DMS153 treated with DMSO at 0.1 percent for 48 hours (cell line): ENCODE data around the gene NETO1.

Experiments
- DNase-seq: peaks from one replicate; lab custom pipeline; 2025; ENCODE audit not compliant: unreplicated experiment; lab: John Stamatoyannopoulos, UW

Gene NETO1

DNA sequence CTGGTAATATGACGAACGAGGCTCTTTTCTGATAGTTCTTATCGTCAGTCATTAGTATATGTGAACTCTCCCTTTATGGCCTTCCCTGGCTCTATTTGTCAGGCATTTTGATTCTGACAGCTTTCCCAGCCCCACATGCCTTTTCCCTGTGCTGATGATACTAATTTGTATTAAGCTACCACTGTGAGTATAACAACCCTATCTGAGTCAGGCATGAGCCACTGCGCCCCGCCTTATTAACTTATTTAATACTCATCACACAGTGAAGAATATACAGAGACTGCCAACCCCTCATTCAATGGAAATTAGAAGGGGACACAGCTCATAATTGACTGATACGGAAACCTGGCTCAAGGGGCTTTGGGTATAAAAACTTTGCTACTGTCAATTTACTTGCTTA, 140.0 kb downstream of the NETO1 start:
- no peak for DNase-seq

DNA sequence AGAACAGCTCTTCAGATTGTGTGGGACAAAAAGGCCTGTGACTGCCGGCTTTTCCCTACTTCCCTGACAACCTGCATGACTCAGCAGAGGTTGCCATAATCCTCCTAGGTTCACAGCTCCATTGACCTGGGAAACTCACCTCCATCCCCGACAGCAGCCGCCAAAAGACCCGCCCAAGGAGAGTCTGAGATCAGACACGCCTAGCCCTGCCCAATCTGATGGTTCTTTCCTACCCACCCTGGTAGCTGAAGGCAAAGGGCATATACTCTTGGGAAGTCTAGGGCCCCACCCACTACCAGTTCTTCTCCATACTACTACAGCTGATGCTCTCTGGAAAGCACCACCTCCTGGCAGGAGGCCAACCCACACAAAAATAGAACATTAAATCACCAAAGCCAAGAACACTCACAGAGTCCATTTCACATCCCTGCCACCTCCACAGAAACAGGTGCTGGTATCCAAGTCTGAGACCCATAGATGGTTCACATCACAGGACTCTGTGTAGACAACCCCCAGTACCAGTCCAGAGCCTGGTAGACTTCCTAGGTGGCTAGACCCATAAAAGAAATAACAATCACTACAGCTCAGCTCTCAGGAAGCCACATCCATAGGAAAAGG, 140.6 kb downstream of the NETO1 start:
- DNase-seq = no peak

DNA sequence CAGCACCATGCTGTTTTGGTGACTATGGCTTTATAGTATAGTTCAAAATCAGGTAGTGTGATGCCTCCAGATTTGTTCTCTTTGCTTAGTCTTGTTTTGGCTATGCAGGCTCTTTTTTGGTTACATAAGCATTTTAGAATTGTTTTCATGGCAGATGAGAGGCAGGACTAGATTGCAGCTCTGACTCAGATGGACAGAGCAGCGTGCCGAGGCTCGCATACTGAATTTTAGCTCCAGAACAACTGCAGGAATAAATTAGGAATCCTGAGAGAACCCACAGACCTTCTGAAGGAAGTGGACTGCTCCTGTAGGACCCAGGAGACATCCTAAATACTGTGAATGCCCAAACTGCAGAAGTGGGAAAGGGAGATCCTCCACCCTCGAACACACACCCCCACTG, 141.6 kb downstream of the NETO1 start:
- no peak for DNase-seq

DNA sequence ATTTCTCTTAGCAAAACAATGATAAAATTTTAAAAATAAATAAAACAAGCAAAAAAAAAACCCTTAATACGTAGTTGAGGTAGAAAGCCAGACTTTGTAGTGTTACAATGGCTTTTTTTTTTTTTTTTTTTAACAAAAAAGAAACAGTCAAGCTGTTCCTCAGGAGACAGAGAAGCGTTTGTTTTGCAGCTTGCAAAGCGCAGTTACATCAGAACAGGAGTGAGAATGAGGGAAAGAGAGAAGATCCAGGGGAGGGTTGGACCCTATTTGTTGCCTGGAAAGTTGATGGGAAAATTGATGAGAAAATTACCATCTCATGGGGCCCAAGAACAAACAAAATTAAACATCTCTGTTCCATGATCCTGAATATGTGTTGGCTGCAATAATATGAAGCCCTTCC, 146.5 kb downstream of the NETO1 start:
- DNase-seq = no peak

DNA sequence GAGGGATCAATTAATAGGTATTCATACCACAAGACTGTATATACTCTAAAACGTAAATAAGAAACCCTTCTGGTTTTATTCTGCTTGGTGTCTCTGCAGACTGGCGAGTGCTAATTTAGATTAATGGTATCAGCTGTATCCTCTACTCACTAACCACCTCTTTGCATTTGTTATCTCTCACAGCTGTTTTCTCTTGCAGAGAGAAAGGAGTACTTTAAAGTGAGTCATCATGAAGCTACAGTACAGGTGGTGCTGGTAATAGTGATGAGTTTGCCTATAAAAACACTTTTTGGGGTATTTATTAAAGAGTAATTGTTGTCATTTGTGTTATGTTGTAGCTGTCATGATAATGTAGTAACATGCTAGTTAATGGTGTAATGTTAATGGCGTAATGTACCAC, 147.7 kb downstream of the NETO1 start:
- DNase-seq = no peak

DNA sequence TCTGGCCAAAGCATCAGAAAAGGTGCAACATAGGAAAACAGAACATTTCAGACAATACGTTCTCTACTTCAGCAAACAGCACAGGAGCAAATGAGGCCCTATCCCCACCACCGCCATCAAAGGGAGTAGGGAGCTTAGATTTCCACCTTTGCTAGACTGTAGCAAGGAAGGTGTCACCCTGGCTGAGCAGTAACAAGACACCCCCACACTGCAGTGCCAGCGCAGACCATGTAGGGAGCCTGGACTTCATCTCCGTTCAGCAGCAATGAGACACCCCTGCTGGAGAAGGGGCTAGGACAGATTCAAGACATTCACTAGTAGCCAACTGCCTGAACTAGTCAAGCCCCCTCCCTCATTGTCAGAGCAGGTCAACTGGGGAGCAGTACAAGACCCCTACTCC, 163.6 kb downstream of the NETO1 start:
- DNase-seq = no peak

DNA sequence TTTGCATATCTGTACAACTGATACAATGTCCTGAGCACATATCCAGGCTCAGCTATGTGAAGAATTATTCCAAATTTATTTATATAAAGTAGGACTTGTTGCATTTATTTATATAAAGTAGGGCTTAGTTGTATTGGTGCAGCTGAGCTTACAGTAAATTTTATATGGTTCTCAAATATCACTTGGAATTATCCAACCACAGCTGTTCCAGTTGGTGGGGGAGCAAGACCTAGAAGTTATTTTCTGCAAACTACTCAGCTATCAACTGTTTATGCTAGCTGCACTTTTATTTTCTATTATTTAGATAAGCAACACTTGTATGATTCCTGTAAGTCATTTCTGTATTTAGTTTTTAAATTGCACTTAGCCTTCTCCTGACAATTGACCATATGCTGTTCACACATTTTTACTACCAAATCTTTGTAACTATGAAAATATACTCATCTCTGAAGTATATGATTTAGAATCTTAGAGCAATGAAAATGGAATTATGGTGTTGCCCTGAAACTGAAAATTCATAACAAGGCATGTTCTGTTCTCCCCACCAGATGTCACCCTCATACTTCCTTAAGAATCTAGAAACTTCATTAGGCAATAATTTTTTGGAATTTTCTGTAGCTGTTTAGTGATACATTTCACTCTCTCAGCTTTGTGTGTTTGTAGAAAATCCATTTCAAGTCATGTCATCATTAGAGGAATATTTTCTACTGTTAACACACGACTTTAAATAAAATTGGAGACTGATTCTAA, 166.7 kb downstream of the NETO1 start:
- peak; percentile 12 for DNase-seq

DNA sequence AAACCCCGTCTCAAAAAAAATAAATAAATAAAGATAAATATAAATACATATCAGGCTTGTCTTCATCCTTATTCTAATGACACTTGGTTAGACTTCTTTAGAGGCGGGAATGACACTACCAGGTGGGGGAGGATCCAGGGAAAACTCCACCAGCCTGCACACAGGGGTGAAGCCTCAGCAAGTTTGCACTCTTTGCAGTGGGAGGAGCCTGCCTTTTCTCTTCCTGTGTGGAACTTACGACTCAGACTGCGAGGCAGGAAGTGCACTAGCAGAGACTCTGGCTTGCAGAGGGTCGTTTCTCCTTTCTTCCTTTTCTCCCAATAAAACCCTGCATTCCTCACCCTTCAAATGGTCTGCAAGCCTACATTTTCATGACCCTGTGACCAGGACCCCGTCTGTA, 170.1 kb downstream of the NETO1 start:
- no peak for DNase-seq

DNA sequence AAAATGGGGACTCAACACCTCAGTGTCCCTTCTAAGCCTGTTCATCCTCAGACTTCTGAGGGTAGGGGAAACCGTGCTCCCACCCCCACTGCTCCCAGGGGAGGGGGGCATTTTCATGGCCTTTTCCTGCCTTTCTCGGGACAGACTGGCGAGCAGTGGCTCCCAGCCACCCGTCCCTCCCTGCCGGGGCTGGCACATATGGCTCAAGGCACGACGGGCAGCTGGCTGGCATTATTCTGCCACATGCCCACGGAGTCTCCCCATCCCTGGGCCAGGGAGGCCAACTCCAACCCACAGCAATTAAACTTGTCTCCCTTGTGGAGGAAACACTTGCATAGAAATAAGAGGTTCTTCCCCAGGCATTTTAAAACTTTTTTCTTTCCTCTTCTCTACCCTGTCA, 175.2 kb downstream of the NETO1 start:
- no peak for DNase-seq
